SU-DHL-6 (cell line): ENCODE measurements around the gene RRBP1.

Source experiments
- CTCF ChIP-seq: fragments of 200-600 bp; sonication (generic); IDR thresholded peaks from one replicate; pipeline ENCODE4 v1.5.1; 2017; ENCODE audit warnings: antibody characterized with exemption, mild to moderate bottlenecking, low read length, moderate library complexity; ENCODE audit not compliant: insufficient read depth, poor library complexity, severe bottlenecking
- EZH2phosphoT487 ChIP-seq: fragments of 200-600 bp; sonication (generic), shearing (Covaris generic); conservative IDR thresholded peaks from 2 replicates; pipeline ENCODE4 v1.6.1; 2018; ENCODE audit warnings: mild to moderate bottlenecking, antibody characterized with exemption, low read length, moderate library complexity, mixed read lengths

DNA sequence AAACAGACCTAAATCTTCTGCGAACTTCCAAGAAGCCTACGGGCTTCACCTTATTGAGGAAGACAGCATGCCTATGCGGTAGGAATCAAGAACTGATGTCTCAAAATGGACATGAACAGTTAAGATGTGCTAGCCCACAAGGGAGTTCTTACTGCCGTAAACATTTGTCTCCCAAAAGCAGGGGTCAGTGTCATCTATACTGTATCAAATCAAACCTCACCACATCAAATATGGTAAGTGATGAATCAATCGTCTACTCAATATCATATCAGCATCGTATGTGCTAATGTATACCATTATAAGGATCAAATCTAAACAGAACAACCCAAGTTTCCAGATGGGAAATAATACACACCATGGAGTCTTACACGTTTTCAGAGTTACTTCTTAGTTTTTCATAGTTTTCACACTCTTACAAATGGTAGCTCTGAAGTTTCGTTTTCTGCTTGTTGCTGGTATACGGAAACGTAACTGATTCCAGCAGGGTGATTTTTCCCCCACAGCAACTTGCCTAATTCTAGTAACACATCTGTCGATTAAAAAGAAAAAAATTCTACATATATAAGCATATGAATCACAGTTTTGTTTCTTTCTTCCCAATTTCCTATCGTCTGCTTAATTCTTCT lies 12.6 kb downstream of the RRBP1 start:
- TF ChIP-seq CTCF: no peak
- TF ChIP-seq EZH2phosphoT487: no peak
